Tibial artery (tissue), 4 donors: ENCODE data around the gene PRKD2.
A peak's percentile ranks its signal among the peaks of the same experiment; 100 is the strongest.
"Not testable (repeated sequence)": the region's sequence is repeated elsewhere in the genome, so short reads cannot be mapped to it uniquely, and the experiment has no call there.

Experiments
- DNase-seq, 2 donors: peaks; one replicate each; pipeline ENCODE4 v3.0.0-alpha.2; 2019
- H3K27ac ChIP-seq, 2 donors: fragments of 200-600 bp; sonication (generic) in 1 of 2; 1 replicate in 1 of 2; 2 replicates in 1 of 2; pipeline ENCODE4 v1.5.1; 2018 to 2019; ENCODE audit warnings: mild to moderate bottlenecking in 1 of 2
- H3K27me3 ChIP-seq, 2 donors: fragments of 200-600 bp; sonication (generic) in 1 of 2; one replicate each; pipeline versions ENCODE4 v1.5.1 to v1.6.0; 2016 to 2019
- H3K36me3 ChIP-seq, 3 donors: fragments of 200-600 bp; sonication (generic) in 2 of 3; one replicate each; pipeline ENCODE4 v1.5.1; 2016 to 2019; ENCODE audit warnings: mild to moderate bottlenecking in 2 of 3
- H3K4me1 ChIP-seq, 4 donors: fragments of 200-600 bp; sonication (generic) in 2 of 4; 1 replicate in 3 of 4; 2 replicates in 1 of 4; pipeline ENCODE4 v1.5.1; 2016 to 2019
- H3K4me3 ChIP-seq, 2 donors: fragments of 200-600 bp; sonication (generic) in 1 of 2; 1 replicate in 1 of 2; 2 replicates in 1 of 2; pipeline ENCODE4 v1.5.1; 2018 to 2019; ENCODE audit warnings: mild to moderate bottlenecking in 2 of 2
- H3K9me3 ChIP-seq, 3 donors: fragments of 200-600 bp; sonication (generic) in 1 of 3; one replicate each; pipeline ENCODE4 v1.5.1; 2016 to 2019
- intact Hi-C: fragments of 100-400 bp; cut with DNase I; formaldehyde crosslinking; loops from one replicate; pipeline ENCODE4 v1.15.0; 2023; ENCODE audit warnings: low total_unique reads
- TF ChIP-seq, protein P1 (sequence below), 2 experiments: fragments of 200-600 bp in 1 of 2; fragments of 450-650 bp in 1 of 2; IDR thresholded peaks; one replicate each; pipeline ENCODE4 v1.5.1; 2017 to 2019; ENCODE audit warnings: antibody characterized with exemption in 2 of 2, mild to moderate bottlenecking in 1 of 2, moderate library complexity in 1 of 2

The PRKD2 gene

DNA sequence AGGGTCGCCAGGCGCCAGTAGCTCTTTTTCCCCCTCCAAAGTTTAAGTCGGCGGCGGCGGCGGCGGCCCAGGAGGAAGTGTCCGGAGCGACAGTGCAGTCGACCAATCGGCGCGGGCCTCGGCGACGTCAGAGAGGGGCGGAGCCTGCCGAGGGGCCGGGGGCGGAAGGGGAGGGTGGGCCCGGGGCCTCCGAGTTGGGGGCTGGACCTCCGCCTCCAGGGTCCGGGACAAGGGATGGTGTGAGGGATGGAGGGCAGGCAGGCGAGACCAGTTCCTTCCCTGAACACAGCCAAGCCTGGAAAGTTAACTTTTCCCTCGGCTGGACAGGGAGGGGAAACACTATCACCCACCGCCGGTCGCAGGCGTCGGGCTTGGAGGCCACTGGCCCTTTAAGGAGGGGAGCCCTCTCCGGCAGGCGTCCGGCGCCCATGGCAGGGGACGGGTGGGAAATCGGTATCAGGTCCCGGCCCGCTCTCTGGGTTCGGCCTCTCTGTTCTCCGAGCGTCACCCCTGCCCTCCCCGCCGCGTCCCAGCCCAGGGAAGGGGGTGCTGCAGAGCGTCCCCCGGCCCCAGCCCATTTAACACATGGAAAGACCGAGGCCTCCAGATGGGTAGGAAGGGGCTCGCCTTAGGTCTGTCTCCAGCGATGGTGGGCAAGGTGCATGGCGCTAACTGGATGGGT is at the start of gene PRKD2:
TSS of gene PRKD2 (minus strand) at position 81 of the 682 bp plus-strand sequence. CDS start 744 bp downstream, outside the sequence.
- peaks cover 0 to 43% (median 25%) of the 10 kb centered on the region in 4 donors for H3K4me1 ChIP-seq

GRCh38 chr19:46764817-46765291 is 47.9 kb upstream of the PRKD2 start:
- Histone ChIP-seq H3K9me3 (no peaks in the 10 kb centered on the region), H3K27me3 (no peaks in the 10 kb centered on the region), H3K27ac (no peak overlapping the region), H3K36me3 (no peaks in the 10 kb centered on the region), H3K4me3 (no peak overlapping the region), H3K4me1 (peaks cover 0 to 28% (median 9%) of the 10 kb centered on the region in 4 donors)
- TF ChIP-seq, protein P1, sequence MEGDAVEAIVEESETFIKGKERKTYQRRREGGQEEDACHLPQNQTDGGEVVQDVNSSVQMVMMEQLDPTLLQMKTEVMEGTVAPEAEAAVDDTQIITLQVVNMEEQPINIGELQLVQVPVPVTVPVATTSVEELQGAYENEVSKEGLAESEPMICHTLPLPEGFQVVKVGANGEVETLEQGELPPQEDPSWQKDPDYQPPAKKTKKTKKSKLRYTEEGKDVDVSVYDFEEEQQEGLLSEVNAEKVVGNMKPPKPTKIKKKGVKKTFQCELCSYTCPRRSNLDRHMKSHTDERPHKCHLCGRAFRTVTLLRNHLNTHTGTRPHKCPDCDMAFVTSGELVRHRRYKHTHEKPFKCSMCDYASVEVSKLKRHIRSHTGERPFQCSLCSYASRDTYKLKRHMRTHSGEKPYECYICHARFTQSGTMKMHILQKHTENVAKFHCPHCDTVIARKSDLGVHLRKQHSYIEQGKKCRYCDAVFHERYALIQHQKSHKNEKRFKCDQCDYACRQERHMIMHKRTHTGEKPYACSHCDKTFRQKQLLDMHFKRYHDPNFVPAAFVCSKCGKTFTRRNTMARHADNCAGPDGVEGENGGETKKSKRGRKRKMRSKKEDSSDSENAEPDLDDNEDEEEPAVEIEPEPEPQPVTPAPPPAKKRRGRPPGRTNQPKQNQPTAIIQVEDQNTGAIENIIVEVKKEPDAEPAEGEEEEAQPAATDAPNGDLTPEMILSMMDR (IDR thresholded peaks at IDR 0.05), result no peak
- intact Hi-C loops, result no loop called here
- no peak for DNase-seq

More for the DNA sequence above, at the start of gene PRKD2:
- peak; percentile 85 to 95 for DNase-seq
- Histone ChIP-seq H3K4me3 (peak within 1 kb of the TSS; percentile 77 to 79), H3K27me3 (no peaks in the 10 kb centered on the region), H3K9me3 (no peaks in the 10 kb centered on the region), H3K27ac (peak within 1 kb of the TSS; percentile 87 to 95), H3K36me3 (peaks cover 6 to 38% (median 25%) of the 10 kb centered on the region in 3 donors)
- TF ChIP-seq, protein P1 (IDR thresholded peaks at IDR 0.05), result no peak
- intact Hi-C loops, result no loop called here

GRCh38 chr19:46762245-46762890 is 45.5 kb upstream of the PRKD2 start:
- Histone ChIP-seq H3K27ac (no peak overlapping the region), H3K9me3 (no peaks in the 10 kb centered on the region), H3K4me3 (no peak overlapping the region), H3K27me3 (no peaks in the 10 kb centered on the region), H3K4me1 (peaks cover 0 to 31% (median 16%) of the 10 kb centered on the region in 4 donors), H3K36me3 (no peaks in the 10 kb centered on the region)
- DNase-seq, result no peak
- TF ChIP-seq, protein P1 (IDR thresholded peaks at IDR 0.05), result no peak
- intact Hi-C loops, result no loop called here

DNA sequence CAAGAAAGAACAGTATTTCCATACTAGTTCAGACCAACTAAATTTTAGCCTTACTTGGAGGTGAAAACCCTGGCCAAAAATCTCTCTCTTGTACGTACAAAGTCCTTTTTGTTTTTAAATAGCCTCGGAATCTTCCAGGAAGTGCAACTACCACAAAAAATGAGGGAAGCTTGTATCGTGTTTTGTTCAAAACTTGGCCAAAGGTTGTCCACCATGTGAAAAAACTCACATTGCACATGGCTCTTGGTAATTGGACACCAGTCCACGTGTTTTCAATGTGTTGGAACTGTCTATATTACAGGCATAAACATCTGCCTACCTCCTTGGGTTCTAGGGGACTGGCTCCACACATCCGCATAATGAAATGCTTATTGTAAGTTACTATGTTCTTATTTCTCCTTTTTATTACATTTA is 44.5 kb upstream of the PRKD2 start:
- H3K27ac ChIP-seq, result peak overlapping the region in 1 of 2 donors; percentile 53

GRCh38 chr19:46760897-46761296 is 44.0 kb upstream of the PRKD2 start:
- H3K4me3 ChIP-seq, H3K9me3 ChIP-seq, intact Hi-C loops, H3K27me3 ChIP-seq, DNase-seq: not testable (repeated sequence)
- Histone ChIP-seq H3K27ac (peak overlapping the region in 1 of 2 donors; percentile 53), H3K36me3 (peaks cover 0 to 12% (median 10%) of the 10 kb centered on the region in 3 donors), H3K4me1 (peaks cover 0 to 38% (median 16%) of the 10 kb centered on the region in 4 donors)

More for the DNA sequence above, 44.5 kb upstream of the PRKD2 start:
- no peak for DNase-seq
- peaks cover 0 to 38% (median 16%) of the 10 kb centered on the region in 4 donors for H3K4me1 ChIP-seq
- peaks cover 0 to 8% (median 6%) of the 10 kb centered on the region in 3 donors for H3K36me3 ChIP-seq
- intact Hi-C loops, result no loop called here
- H3K4me3 ChIP-seq, result no peak overlapping the region
- H3K27me3 ChIP-seq, result no peaks in the 10 kb centered on the region
- H3K9me3 ChIP-seq, result no peaks in the 10 kb centered on the region
- TF ChIP-seq, protein P1 (IDR thresholded peaks at IDR 0.05), result no peak

DNA sequence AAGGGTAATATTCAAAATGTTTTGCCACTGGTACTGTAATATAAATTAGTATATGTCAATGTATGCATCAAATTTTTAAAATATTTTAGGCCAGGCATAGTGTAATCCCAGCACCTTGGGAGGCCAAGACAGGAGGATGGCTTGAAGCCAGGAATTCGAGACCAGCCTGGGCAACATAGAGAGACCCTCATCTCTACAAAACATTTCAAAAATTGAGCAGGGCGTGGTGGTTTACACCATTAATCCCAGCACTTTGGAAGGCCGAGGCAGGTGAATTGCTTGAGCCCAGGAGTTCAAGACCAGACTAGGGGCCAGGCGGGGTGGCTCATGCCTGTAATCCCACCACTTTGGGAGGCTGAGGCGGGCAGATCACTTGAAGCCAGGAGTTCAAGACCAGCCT is 43.4 kb upstream of the PRKD2 start:
- peaks cover 0 to 44% (median 21%) of the 10 kb centered on the region in 4 donors for H3K4me1 ChIP-seq
- DNase-seq, result no peak
- H3K36me3 ChIP-seq, result peaks cover 0 to 17% (median 10%) of the 10 kb centered on the region in 3 donors
- no peaks in the 10 kb centered on the region for H3K9me3 ChIP-seq
- peak overlapping the region in 1 of 2 donors; percentile 53 for H3K27ac ChIP-seq
- H3K4me3 ChIP-seq, result no peak overlapping the region
- intact Hi-C loops, result no loop called here
- TF ChIP-seq, protein P1 (IDR thresholded peaks at IDR 0.05), result no peak
- H3K27me3 ChIP-seq, result no peaks in the 10 kb centered on the region
